Tibial artery (tissue), 4 donors: ENCODE results near the gene TMCC2.
"Not testable (repeated sequence)": the region's sequence is repeated elsewhere in the genome, so short reads cannot be mapped to it uniquely, and the experiment has no call there.

ENCODE experiments used
- DNase-seq, 2 donors: peaks; one replicate each; pipeline ENCODE4 v3.0.0-alpha.2; 2019
- H3K27ac ChIP-seq, 2 donors: fragments of 200-600 bp; sonication (generic) in 1 of 2; 1 replicate in 1 of 2; 2 replicates in 1 of 2; pipeline ENCODE4 v1.5.1; 2018 to 2019; ENCODE audit warnings: mild to moderate bottlenecking in 1 of 2
- H3K27me3 ChIP-seq, 2 donors: fragments of 200-600 bp; sonication (generic) in 1 of 2; one replicate each; pipeline versions ENCODE4 v1.5.1 to v1.6.0; 2016 to 2019
- H3K36me3 ChIP-seq, 3 donors: fragments of 200-600 bp; sonication (generic) in 2 of 3; one replicate each; pipeline ENCODE4 v1.5.1; 2016 to 2019; ENCODE audit warnings: mild to moderate bottlenecking in 2 of 3
- H3K4me1 ChIP-seq, 4 donors: fragments of 200-600 bp; sonication (generic) in 2 of 4; 1 replicate in 3 of 4; 2 replicates in 1 of 4; pipeline ENCODE4 v1.5.1; 2016 to 2019
- H3K4me3 ChIP-seq, 2 donors: fragments of 200-600 bp; sonication (generic) in 1 of 2; 1 replicate in 1 of 2; 2 replicates in 1 of 2; pipeline ENCODE4 v1.5.1; 2018 to 2019; ENCODE audit warnings: mild to moderate bottlenecking in 2 of 2
- H3K9me3 ChIP-seq, 3 donors: fragments of 200-600 bp; sonication (generic) in 1 of 3; one replicate each; pipeline ENCODE4 v1.5.1; 2016 to 2019
- CTCF ChIP-seq, 2 experiments: fragments of 200-600 bp in 1 of 2; fragments of 450-650 bp in 1 of 2; IDR thresholded peaks; one replicate each; pipeline ENCODE4 v1.5.1; 2017 to 2019; ENCODE audit warnings: antibody characterized with exemption in 2 of 2, mild to moderate bottlenecking in 1 of 2, moderate library complexity in 1 of 2
- intact Hi-C: fragments of 100-400 bp; cut with DNase I; formaldehyde crosslinking; loops from one replicate; pipeline ENCODE4 v1.15.0; 2023; ENCODE audit warnings: low total_unique reads

TMCC2 gene

DNA sequence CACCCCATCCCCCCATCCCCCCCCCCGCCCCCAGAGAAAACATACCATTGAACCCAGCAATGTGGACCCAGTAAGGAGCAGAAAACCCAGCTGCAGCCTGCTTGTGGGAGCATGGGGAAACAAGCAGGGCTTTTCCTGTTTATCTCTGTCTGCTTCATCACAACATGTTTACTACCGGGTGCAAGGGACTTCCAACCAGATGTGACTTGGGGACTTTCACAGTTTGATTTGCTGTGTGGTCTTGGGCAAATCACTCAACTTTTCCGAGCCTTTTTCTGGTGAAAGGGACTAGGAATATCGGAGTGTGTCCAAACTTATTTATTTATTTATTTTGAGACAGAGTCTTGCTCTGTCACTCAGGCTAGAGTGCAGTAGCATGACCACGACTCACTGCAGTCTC, 3.2 kb downstream of the TMCC2 start:
- no peak for TF ChIP-seq CTCF (IDR thresholded peaks at IDR 0.05)
- no peaks in the 10 kb centered on the region for H3K27me3 ChIP-seq
- H3K36me3 ChIP-seq, result no peaks in the 10 kb centered on the region
- DNase-seq, result no peak
- H3K9me3 ChIP-seq, result no peaks in the 10 kb centered on the region
- peaks cover 0 to 42% (median 27%) of the 10 kb centered on the region in 4 donors for H3K4me1 ChIP-seq
- no peak overlapping the region for H3K4me3 ChIP-seq
- intact Hi-C loops, result no loop called here
- no peak overlapping the region for H3K27ac ChIP-seq

DNA sequence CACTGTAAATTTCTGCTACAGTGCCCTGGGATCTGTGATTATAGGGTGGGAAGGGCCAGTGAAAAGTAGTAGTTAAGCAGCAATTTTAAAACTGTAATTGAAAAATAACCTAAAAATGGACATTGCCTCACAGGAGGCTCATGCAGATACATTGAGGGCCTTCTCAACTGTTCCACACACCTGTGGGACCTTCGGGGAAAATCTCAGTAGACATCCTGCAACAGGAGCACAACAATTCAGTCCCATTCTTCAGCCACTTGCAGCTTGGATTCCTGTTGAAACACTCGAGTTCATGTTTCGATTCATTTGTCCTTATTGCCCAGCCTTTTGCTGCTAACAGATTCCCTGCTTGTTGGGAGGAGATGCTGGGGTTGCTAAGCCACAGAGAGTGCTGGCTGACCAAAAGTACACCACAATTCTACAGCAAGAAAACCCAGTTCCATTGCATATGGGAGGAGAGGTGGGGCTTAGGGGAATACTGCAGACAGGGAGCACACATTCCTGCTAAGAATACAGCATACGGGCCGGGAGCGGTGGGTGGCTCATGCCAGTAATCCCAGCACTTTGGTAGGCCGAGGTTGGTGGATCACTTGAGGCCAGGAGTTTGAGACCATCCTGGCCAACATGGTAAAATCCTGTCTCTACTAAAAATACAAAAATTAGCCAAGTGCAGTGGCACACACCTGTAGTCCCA, 4.5 kb downstream of the TMCC2 start:
- no peaks in the 10 kb centered on the region for H3K36me3 ChIP-seq
- DNase-seq, result no peak
- H3K27me3 ChIP-seq, result no peaks in the 10 kb centered on the region
- no peak overlapping the region for H3K27ac ChIP-seq
- H3K4me1 ChIP-seq, result peaks cover 0 to 47% (median 24%) of the 10 kb centered on the region in 4 donors
- no peaks in the 10 kb centered on the region for H3K9me3 ChIP-seq
- TF ChIP-seq CTCF (IDR thresholded peaks at IDR 0.05), result no peak
- no peak overlapping the region for H3K4me3 ChIP-seq
- intact Hi-C loops, result no loop called here

DNA sequence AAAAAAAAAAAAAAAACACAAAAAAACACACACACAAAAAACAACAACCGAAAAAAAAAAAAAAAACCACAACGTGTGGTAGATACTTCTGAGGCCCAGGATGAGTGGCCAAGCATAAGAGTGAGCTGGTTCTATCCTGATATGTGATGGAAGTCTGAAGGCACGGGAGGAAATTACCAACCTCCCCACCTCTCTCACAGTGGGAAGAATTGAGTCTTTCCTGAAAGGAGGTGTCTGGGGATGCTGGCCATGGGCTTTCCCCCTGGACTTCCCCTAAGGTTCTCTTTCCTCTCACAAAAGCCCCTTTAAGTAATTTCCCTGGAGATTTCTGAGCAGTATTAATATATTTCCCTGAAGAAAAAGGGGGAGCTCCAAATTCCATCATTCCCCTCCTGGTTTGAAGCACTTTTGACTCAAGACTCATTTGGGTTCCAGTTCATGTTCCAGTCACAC, 5.2 kb downstream of the TMCC2 start:
- Histone ChIP-seq H3K27ac (no peak overlapping the region), H3K9me3 (no peaks in the 10 kb centered on the region), H3K4me3 (no peak overlapping the region), H3K4me1 (peaks cover 0 to 51% (median 24%) of the 10 kb centered on the region in 4 donors), H3K27me3 (no peaks in the 10 kb centered on the region), H3K36me3 (no peaks in the 10 kb centered on the region)
- intact Hi-C loops, result no loop called here
- no peak for TF ChIP-seq CTCF (IDR thresholded peaks at IDR 0.05)
- DNase-seq, result no peak

DNA sequence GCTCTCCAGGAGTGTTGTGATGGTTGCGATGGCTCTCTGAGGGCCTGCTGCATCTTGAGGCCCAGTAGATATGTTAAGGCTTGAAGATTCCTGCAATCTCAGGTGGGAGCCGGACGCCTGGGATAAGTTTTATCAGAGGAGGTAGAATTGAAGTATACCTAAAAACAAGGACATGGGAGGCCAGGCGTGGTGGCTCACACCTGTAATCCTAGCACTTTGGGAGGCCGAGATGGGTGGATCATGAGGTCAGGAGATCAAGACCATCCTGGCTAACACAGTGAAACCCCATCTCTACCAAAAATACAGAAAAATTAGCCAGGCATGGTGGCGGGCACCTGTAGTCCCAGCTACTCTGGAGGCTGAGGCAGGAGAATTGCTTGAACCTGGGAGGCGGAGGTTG, 6.2 kb downstream of the TMCC2 start:
- H3K4me1 ChIP-seq, result peaks cover 0 to 44% (median 20%) of the 10 kb centered on the region in 4 donors
- intact Hi-C loops, H3K27ac ChIP-seq: not testable (repeated sequence)

DNA sequence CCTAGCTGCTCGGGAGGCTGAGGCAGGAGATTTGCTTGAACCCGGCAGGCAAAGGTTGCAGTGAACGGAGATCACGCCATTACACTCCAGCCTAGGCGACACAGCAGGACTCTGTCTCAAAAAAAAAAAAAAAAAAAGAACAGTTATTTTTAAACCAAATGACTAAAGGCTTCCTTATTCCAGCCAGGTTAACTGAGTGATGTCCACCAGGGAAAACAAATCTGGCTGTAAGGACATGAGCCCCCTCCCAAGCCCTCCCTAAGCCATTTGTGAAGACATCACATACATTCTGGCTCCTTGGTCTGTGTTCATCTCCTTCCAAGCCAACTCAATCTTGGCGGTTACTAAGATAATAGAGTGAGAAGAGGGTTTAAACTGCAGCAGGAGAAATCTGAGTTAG, 8.2 kb downstream of the TMCC2 start:
- no peak for DNase-seq
- TF ChIP-seq CTCF (IDR thresholded peaks at IDR 0.05), result no peak
- H3K9me3 ChIP-seq, result no peaks in the 10 kb centered on the region
- intact Hi-C loops, result no loop called here
- peak overlapping the region in 1 of 2 donors; percentile 23 for H3K27ac ChIP-seq
- H3K4me3 ChIP-seq, result no peak overlapping the region
- peaks cover 0 to 32% (median 10%) of the 10 kb centered on the region in 4 donors for H3K4me1 ChIP-seq
- no peaks in the 10 kb centered on the region for H3K36me3 ChIP-seq
- no peaks in the 10 kb centered on the region for H3K27me3 ChIP-seq

More for the DNA sequence above, 6.2 kb downstream of the TMCC2 start:
- not testable (repeated sequence) for H3K9me3 ChIP-seq, H3K36me3 ChIP-seq, H3K4me3 ChIP-seq, H3K27me3 ChIP-seq, DNase-seq

DNA sequence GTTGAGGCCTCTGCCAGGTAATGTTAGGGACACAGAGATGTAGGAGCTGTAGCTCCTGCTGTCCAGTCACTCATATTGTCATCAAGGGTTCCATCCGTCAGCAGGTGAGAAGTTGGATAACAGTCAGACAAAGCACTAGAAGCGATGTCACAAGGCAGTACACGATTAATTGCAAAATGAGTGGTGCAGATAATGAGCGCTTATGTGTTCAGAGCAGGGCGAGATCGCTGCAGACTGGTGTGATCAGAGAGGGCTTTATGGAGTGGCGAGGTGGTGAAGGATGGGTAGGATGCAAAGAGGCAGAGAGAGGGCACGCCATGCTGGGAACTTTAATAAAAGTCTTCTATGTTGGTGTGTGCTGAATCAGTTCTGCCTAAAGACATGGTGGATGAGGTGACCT, 8.8 kb downstream of the TMCC2 start:
- no peaks in the 10 kb centered on the region for H3K27me3 ChIP-seq
- H3K4me1 ChIP-seq, result peaks cover 0 to 32% (median 10%) of the 10 kb centered on the region in 4 donors
- H3K27ac ChIP-seq, result peak overlapping the region in 1 of 2 donors; percentile 23
- peak in 1 of 2 donors; percentile 27 for DNase-seq
- no peaks in the 10 kb centered on the region for H3K9me3 ChIP-seq
- intact Hi-C loops, result no loop called here
- peaks cover 0 to 5% (median 1%) of the 10 kb centered on the region in 3 donors for H3K36me3 ChIP-seq
- TF ChIP-seq CTCF (IDR thresholded peaks at IDR 0.05), result no peak
- H3K4me3 ChIP-seq, result no peak overlapping the region
